ENCODE results near the gene ERFE. TPM values are rescaled to one million over a fixed set of nuclear protein-coding genes. Genes with fewer than 3 reads are reported as not detected.

The ERFE gene
- polyA plus RNA-seq, 1 donor from 2014 or later: not detected

DNA sequence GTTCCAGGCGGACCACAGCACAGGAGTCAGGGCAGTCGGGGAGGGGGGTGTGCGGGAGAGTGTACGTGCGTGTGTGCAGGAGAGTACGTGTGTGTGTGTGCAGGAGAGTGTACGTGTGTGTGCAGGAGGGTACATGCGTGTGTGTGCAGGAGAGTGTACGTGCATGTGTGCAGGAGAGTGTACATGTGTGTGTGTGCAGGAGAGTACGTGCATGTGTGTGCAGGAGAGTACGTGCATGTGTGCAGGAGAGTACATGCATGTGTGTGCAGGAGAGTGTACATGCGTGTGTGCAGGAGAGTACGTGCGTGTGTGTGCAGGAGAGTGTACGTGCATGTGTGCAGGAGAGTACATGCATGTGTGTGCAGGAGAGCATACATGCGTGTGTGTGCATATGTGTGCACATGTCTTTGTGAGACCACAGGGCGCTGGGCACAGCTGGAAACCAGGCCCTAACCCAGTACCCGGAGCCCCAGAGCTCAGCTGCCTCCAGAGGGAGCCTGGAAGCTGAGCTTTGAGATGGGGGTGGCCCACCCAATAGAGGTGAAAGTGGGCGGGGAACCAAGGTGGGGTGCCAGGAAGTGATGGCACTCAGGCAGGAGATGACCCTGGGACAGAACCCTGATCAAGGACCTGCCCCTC, 34.2 kb upstream of the ERFE start:
- H4K20me1 ChIP-seq (ENCODE audit: insufficient read depth): no peaks in the 10 kb centered on the region
- no peaks in the 10 kb centered on the region for H3K36me3 ChIP-seq (ENCODE audit: insufficient read depth, low read length)
- H3K27ac ChIP-seq (ENCODE audit: low read length): no peak overlapping the region
- no peak overlapping the region for H3K4me3 ChIP-seq (ENCODE audit: low read length)
- no peaks in the 10 kb centered on the region for H3K9me2 ChIP-seq (ENCODE audit: insufficient read depth, low read length)
- TF ChIP-seq POLR2AphosphoS5 (IDR thresholded peaks at IDR 0.05): no peak
- no peak overlapping the region for H3K9ac ChIP-seq (ENCODE audit: low read length)
- H3K4me2 ChIP-seq (ENCODE audit: low read length): no peak overlapping the region
- no peaks in the 10 kb centered on the region for H3K79me2 ChIP-seq (replicated peaks; ENCODE audit: insufficient read depth, low read length)
- no peak overlapping the region for H2AFZ ChIP-seq (ENCODE audit: low read depth, low read length)
- H3K9me3 ChIP-seq (ENCODE audit: low read length): no peaks in the 10 kb centered on the region
- no peaks in the 10 kb centered on the region for H3K27me3 ChIP-seq (ENCODE audit: insufficient read depth, low read depth, low read length)
- no peaks in the 10 kb centered on the region for H3F3A ChIP-seq (ENCODE audit: insufficient read depth, low read length, poor library complexity, severe bottlenecking)

DNA sequence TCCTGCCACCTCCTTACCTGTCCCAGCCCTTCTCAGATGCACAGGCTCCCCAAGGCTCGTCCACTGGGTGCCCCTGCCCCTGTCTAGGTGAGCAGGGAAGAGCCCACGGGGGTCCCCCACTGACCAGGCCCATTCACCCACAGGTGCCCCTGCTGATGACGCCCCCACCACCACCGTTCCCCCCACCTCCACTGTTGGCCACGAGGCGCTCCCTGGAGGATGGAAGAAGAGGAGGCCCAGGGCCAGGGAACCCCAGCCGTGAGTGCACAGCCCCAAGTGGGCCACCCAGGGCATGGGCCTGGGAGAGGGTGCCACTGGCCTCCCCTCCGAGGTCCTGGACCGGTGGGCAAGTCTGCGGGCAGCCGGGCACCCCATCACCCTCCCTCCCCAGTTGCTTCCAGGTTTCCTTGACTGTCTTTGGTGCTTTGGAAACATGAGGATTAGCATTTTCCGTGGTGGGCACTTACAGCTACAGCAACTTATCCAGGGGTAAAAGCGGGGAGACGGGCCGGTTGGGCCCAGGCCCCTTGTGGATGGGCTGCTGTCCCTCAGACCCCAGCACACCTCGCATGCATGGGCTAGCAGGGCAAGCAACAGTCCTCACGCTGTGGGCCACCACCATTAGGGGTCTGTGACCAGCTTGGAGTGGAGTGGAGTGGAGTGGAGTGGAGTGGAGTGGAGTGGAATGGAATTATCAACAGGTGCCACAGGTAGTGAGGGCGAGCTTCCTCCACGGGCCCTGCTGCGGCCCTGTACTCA, 33.5 kb upstream of the ERFE start:
- Histone ChIP-seq H3K27ac (ENCODE audit: low read length) (no peak overlapping the region), H4K20me1 (ENCODE audit: insufficient read depth) (no peaks in the 10 kb centered on the region)
- TF ChIP-seq MXI1 (conservative IDR thresholded peaks at IDR 0.05; ENCODE audit: poor library complexity, severe bottlenecking) (no peak), EP300 (conservative IDR thresholded peaks at IDR 0.05; ENCODE audit: poor library complexity, severe bottlenecking) (no peak), CTCF (IDR thresholded peaks at IDR 0.05; ENCODE audit: poor library complexity, severe bottlenecking) (no peak), TAF1 (IDR thresholded peaks at IDR 0.05; ENCODE audit: low read depth) (no peak), RAD21 (conservative IDR thresholded peaks at IDR 0.05) (no peak), SMC3 (conservative IDR thresholded peaks at IDR 0.05; ENCODE audit: poor library complexity) (no peak), POLR2AphosphoS5 (IDR thresholded peaks at IDR 0.05) (no peak), EZH2 (IDR thresholded peaks at IDR 0.05; ENCODE audit: borderline replicate concordance, insufficient read depth, low read length, poor library complexity, severe bottlenecking) (no peak)
- TF ChIP-seq, protein P1, sequence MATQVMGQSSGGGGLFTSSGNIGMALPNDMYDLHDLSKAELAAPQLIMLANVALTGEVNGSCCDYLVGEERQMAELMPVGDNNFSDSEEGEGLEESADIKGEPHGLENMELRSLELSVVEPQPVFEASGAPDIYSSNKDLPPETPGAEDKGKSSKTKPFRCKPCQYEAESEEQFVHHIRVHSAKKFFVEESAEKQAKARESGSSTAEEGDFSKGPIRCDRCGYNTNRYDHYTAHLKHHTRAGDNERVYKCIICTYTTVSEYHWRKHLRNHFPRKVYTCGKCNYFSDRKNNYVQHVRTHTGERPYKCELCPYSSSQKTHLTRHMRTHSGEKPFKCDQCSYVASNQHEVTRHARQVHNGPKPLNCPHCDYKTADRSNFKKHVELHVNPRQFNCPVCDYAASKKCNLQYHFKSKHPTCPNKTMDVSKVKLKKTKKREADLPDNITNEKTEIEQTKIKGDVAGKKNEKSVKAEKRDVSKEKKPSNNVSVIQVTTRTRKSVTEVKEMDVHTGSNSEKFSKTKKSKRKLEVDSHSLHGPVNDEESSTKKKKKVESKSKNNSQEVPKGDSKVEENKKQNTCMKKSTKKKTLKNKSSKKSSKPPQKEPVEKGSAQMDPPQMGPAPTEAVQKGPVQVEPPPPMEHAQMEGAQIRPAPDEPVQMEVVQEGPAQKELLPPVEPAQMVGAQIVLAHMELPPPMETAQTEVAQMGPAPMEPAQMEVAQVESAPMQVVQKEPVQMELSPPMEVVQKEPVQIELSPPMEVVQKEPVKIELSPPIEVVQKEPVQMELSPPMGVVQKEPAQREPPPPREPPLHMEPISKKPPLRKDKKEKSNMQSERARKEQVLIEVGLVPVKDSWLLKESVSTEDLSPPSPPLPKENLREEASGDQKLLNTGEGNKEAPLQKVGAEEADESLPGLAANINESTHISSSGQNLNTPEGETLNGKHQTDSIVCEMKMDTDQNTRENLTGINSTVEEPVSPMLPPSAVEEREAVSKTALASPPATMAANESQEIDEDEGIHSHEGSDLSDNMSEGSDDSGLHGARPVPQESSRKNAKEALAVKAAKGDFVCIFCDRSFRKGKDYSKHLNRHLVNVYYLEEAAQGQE (IDR thresholded peaks at IDR 0.05; ENCODE audit: borderline replicate concordance): no peak

More for the DNA sequence above, 33.5 kb upstream of the ERFE start:
- Histone ChIP-seq H3K9ac (ENCODE audit: low read length) (no peak overlapping the region), H3K79me2 (replicated peaks; ENCODE audit: insufficient read depth, low read length) (no peaks in the 10 kb centered on the region), H3K27me3 (ENCODE audit: insufficient read depth, low read depth, low read length) (no peaks in the 10 kb centered on the region), H3K4me3 (ENCODE audit: low read length) (no peak overlapping the region), H3K9me3 (ENCODE audit: low read length) (no peaks in the 10 kb centered on the region), H3K36me3 (ENCODE audit: insufficient read depth, low read length) (no peaks in the 10 kb centered on the region), H3K9me2 (ENCODE audit: insufficient read depth, low read length) (no peaks in the 10 kb centered on the region), H3K4me2 (ENCODE audit: low read length) (no peak overlapping the region), H2AFZ (ENCODE audit: low read depth, low read length) (no peak overlapping the region), H3F3A (ENCODE audit: insufficient read depth, low read length, poor library complexity, severe bottlenecking) (no peaks in the 10 kb centered on the region)

Measured in neural cell (in vitro differentiated cells).